CD4-positive, alpha-beta T cell treated with Interleukin-6 for 4 hours (primary cell): ENCODE measurements around the gene FCF1.
A peak's percentile ranks its signal among the peaks of the same experiment; 100 is the strongest.

Experiments used
- DNase-seq: peaks from one replicate; pipeline ENCODE4 v3.0.0-alpha.2; 2020; ENCODE audit warnings: mixed read lengths

The FCF1 gene, protein sequence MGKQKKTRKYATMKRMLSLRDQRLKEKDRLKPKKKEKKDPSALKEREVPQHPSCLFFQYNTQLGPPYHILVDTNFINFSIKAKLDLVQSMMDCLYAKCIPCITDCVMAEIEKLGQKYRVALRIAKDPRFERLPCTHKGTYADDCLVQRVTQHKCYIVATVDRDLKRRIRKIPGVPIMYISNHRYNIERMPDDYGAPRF

DNA sequence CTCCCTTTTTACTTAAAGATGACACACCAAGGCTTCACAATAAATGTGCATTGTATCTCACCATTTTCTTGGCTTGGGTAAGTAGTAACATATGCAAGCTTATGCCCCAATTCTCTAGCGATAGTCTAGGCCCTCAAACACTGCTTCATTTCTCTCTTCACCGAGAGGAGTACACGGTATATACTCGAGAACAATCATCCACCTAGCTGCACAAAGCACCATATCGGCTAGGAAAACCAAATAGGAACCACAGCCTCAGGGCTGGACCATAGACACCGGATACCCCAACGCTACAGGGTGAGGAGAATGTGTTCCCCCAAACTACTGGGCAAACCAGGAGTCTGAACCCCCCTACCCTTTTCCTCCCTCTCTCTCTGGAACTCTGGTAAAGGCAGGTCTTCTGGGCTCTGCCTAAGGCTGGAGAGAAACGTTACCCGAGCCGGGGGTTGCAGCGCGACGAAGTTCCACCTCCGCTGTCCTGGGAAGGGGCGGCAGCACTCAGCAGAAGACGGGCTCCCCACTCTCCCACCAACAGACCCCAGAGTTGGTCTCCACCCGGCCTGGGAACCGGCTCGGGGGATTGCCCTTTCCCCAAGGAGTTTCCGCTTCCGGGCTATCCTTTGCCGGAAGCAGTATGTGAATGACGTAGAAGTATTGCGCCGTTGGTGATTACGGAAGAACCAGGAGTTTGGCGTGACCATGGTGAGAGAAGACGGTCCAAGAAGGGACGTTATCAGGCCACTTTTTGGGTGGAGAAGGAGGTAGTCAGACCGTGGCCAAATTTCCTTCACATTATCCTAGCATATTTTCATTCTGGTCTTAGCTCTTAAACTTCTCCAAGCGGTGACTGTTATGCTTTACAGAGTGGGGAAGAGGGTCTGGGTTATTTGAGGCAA is at the start of gene FCF1, which contains the start of gene AREL1:
Gene FCF1 (plus strand): TSS at position 646 of the 896 bp plus-strand sequence. CDS start 54 bp downstream, at position 700.
Gene AREL1 (minus strand): TSS at position 582 of the 896 bp plus-strand sequence. CDS start 27,465 bp downstream, outside the sequence.
- DNase-seq = peak; percentile 78

DNA sequence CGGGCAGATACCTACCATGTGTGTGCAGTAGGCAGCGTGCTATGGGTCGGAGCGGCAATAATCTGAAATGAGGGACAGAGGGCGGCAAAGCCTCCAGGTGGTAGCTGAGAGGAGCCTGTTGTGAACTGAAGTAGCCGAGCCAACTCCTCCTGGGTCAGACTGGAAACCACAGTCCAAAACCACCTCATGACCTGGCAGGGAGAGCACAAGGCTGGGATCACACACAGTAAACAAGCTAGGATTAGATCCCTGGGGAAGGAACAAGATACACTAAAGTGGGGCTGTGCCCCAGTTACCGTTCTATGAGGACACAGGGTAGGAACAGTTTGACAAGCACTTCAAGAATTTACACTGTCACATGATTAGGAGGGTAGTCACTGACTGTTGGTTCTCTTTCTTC is 49.1 kb upstream of the FCF1 start:
- no peak for DNase-seq

DNA sequence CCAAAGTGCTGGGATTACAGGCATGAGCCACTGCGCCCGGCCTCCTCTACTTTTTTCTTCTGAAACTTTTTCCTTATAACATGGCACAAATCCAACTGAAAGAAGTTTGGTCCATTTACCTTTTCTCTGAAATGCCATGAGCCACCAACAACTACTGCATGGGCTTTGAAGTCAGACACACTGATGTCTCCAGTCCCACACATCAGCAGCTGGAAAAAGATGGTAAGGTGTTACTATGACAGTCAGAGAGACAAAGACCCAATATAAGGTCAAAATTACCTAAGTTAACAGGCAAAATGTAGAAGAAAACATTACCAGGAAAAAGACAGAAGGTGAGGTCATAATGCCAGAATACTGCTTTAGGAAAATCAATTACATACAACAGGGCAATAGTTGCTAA is 48.2 kb upstream of the FCF1 start:
- no peak for DNase-seq

DNA sequence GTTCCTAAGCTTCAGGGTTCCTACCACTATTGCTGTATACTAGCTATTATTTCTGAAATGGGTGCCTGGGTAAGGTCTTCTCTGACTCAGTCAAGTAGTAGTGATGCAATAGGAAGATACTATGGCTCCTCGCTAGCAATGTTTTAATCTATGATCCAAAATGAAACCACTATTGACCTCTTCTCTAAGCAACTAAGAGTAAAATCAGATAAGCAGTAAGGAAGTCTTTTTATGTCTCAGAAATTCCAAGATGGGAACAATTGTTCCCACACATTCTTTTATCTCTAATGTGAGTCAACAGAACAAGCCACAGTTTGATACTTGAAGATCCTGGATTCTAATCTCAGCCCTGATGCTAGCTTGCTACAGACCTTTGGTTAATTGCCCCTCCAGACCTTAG is 45.2 kb upstream of the FCF1 start:
- DNase-seq = no peak

DNA sequence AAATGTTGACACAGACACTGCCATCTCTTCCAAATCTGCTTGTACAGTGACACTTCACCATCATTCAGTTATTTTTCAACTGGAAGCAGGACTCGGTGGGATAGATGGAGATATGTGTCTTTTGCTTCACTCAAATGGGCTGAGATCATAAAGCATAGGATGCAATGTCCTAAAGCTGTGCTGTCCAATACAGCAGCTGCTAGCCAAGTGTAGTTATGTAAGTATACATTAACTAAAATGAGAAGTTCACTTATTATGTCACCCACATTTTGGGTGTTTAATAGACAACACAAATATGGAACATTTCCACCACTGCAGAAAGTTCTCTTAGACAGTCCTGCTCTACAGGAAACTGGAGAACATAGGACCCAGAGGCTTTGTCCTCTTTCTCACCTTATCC is 43.7 kb upstream of the FCF1 start:
- DNase-seq = no peak

DNA sequence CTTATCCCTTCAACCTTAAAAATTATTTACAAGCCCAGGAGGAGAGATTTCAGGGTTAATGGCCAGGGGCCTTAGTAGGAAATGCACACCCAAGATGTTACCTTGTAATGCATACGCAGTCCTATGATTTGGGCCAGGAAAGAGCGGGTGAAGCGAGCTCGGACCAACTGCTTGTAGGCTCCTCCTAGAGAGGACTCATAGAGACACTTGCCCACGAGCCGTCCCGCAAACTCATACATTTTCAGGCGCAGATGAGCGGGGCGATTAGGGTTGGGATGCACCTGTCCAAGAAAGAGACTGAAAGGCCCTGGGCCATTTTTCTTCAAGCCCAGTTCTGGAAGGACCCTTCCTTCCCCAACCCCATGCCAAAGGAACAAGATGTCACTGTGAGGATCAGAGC is 43.1 kb upstream of the FCF1 start:
- DNase-seq = no peak

DNA sequence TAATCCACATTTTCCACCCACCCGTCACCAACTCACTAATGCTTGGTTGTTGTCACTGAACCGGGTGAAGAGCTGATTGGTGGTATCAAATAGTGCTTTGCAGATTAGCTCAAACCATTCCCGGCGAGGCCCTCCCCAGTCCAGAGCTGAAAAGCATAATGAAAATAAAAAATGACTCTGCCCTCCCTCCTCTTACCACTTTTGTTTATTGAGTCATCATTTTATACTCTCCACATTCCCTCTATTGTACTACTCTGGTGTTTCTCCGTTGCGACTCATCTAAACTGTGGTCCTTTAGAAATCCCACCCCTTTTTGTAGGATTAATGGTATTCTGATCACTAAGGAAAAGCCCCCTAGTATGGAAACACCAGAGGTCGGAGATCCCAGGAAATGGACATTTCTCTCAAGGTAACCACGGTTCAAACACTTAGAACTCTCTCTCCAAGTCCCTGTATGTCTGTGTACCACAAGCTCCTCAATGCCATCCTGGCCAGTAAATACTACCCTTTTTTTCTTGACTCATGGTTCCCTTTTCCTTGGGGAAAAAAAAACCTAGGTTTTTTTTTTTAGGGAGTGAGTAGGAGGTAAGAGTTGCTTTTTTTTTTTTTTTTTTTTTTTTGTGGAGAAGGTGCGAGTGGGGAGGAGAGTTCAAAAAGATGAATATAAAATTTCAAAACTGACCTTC is 42.1 kb upstream of the FCF1 start:
- DNase-seq = no peak

DNA sequence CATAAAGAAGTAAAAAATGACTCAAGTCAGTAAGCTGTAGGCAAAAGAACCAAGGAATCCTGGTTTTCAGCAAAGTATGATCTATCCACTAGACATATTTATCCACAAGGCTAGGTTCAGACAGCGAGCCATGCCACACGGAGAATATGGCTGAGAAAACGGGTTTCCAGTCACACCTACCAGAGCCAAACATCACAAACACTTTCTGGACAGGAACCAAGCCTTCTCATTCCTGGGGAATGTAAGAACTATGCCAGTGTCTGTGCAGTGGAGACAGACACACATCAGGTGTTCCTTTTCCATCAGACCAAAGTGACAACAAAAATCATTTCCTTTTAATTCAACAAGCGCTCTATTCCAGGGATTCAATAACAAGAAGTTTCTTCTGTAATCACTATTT is 41.2 kb upstream of the FCF1 start:
- no peak for DNase-seq

DNA sequence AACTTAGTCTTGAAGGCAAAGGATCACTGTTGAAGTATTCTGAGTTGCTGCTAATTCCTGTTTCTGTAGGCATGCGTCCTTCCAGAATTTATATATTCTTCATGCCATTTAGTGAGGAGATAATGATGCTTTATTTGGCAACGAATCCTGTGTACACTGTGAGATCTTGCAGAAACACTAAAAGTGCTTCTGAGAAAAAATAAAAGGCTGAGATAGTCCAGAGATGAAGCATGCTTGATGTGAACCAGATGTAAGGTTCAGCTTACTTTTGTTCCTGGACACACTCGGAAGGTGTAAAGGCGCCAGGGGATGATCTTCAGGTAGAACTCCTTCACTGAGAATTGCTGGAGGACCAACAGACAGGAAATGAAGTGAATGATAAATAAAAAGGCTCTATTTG is 39.2 kb upstream of the FCF1 start:
- no peak for DNase-seq

DNA sequence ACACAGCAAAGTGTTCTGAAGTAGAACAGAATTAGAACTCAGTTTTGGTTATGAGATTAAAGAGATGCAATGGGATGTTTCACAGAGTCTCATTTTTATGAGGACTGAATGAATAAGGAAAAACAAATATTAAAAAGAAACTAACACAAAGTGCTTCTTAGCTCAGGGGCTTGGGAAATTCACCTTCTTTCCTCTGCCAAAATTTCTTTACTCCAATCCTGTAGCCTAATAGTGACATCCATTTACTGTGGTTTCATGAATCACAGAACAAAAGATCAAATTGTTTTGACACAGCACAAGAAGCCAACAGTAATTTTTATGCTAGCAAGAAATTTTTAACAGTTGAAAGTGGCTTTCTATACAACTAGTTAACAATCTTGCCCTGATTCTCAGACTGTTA is 37.7 kb upstream of the FCF1 start:
- no peak for DNase-seq

DNA sequence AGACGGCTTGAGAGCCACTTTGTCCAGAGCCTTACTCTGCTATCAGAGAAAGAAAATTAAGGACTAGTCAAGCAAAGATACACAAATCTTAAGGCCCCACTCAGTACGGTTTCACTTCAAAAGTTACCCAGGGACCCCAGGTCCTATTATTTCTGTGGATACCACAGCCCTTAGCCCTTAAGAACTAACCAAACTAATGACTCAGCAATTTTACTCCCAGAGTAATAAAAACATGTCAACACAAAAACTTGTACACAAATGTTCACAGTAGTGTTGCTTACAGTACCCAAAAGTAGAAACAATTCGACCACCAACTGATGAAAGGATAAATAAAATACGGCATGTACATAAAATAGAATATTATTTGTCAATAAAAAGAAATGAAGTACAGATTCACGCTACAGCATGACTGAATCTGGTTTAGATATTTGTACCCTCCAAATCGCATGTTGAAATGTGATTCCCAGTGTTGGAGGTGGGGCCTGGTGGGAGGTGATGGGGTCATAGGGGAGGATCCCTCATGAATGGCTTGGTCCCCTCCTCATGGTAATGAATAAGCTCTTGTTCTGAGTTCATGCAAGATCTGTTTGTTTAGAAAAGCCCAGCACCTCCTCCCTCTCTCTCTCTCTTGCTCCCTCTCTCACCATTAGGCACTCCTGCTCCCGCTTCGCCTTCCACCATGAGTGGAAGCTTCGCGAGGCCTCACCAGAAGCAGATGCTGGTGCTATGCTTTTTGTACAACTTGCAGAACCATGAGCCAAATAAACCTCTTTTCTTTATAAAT is 30.6 kb upstream of the FCF1 start:
- DNase-seq = no peak

DNA sequence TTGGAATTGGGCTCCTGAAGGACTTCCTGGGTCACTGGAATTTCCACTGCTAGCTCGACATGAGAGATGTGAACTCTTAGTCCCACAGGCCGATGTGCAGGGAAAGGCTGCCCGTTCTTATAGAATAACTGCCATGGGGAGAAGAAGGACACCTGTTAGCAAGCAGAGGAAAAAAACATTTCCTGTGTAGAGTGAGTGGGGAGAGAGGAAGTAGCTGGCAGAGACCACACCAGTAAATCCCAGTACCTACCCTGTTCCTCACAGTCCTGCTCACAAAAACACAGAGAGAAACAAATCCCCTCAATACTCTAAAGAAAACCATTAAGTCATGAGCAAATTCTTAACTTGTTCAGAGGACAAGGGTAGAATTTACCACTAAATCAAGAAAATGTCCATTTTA is 29.5 kb upstream of the FCF1 start:
- DNase-seq = no peak

DNA sequence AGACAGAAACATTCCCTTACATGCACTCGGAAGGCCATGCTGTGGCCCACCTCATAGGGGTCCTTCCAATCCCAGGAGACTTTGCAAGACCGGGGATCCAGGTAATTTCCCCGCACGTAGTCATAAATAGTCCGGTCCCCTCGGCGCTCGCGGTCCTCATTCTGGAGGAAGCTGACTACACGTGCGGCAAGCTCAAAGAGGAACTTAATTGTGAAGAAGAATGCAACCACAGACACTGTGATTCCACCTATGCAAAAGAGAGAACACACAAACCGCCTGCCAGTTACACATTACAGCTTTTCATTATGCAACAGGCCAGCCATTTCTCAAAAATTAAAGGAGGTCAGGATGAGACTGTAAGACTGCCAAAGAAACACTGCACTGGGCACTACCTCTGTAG is 28.5 kb upstream of the FCF1 start:
- DNase-seq = peak; percentile 17

DNA sequence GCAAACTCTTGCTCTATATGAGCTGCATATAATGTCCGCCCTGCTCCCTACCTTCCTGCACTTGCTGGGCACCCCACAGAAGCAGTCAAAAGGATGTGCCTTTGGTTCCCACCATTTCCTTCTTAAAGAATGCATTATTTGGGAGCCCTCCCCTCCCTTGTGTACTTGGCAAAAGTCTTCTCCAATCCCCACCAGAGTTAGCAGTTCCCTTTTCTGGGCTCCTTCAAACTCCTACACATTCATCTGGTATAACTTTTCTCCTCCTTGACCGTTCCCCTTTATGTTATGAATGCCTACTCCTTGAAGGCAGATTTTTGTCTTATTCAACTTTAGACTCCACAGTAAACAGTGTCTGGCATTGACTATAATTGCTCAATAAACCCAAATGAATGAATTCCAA is 27.9 kb upstream of the FCF1 start:
- no peak for DNase-seq

DNA sequence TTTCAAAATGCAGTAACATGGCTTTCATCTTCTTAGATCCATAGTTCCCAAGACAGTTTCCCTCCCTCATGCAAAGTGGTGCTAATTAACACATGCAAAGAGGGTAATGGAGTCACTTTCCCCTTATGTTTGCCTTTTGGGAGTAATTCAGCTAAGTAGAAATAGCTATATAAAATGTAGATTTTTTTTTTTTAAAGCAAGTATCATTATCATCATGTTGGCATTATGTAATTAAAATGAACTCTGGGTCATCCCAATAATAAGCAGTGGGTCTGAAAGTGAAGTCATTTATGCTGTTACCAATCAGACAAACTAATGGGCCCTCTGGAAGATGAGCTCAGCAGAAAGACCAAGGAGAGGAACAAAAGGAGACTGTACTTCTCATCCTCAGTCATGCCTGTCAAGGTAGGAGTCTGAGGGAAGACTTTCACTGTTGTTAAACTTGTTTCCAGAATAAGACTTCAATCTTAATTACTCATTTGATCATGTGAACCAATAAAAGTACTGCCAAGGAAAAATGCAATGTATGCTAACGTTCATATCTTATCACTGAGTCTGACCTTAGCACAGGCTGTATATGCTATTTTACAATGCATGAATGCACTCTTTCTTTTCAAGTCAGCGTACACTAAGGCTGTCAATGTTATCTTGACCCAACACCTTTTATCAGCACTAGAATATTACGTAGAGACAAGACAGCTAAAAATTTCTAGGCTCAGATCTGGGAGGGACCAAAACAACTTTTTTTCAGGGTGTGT is 26.8 kb upstream of the FCF1 start:
- no peak for DNase-seq

DNA sequence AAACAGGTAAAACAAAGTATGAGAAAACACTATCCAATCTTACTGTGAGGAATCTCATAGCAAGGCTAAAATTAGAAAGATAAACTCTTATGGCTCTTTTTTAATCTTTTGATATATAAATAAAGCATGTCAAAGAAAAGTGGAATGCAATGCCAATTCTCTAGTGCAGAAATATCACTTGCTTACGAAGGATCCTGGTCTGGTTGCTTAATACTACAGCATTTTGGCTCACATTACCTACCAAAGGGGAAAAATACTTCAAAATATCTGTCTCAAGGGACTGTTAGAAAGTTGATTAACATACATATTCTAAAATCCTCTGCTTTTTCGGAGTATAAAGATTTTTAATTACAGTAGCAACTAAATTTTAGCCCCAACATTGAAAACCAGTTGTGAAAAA is 21.5 kb upstream of the FCF1 start:
- no peak for DNase-seq

DNA sequence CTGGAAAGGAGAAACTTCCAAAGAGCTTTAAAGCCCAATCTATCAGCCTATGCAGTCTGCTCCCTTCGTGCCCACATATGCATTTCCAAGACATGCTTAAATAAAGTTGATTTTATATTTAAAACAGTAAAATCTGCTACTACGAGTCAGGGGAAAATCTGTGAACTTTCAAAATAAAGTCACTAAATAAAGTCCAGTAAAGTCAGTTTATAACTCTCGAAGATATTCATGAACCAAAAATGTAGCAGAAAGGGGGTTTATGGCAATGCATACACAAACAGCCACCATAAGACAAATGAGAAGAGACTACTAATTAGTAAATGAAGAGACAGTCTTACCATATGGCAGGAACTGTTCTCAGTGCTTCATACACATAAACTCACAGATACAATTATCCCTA is 19.8 kb upstream of the FCF1 start:
- no peak for DNase-seq

DNA sequence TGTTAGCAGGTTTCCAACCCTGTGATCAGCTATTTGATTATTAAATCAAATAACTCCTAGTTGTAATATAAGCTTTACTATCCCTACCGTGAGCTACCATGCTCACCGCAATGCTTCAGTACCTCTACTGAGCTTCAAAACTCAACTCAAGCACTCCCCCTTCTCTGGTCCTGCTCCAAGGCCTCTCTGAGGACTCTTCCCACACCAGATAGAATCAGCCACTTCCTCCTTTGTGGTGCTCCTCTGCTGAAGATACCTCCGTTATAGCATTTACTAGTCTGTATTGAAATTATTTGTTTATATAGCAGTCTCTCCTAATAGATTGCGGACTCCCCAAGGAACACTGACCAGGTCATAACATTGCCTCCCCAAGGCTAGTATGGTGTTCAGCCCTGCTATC is 17.5 kb upstream of the FCF1 start:
- no peak for DNase-seq

DNA sequence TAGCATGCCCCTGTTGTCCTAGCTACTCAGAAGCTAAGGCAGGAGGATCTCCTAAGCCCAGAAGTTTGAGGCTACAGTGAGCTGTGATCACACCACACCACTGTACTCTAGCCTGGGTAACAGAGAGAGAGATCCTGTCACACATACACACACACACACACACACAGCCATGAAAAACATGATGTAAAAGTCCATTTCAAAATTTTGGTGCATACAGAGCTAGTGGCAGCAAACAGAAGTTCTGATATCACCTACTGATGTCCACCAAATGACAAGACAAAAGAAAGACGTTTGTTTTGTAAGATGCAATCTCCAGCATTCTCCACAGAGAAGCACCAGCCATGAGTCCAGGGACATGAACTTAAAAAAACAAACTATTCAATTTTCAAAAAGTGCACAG is 15.9 kb upstream of the FCF1 start:
- DNase-seq = no peak

DNA sequence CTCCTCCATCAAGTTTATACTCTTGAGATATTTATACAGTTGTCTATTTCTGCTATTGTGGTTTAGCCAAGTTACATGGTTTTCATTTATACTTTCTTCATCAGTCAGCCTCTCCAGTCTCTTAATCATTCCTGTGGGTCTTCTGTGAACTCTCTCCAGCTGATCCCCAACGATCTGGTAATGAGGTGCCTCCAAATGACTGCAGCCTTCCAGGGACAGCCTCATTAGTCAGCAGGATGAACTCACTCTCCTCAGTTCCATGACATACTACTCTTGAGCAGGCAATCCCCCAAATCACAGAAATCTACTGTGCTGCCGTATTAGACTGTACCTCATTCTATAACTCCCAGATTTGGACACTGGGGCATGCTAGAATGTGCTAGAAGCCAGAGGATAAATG is 15.4 kb upstream of the FCF1 start:
- no peak for DNase-seq

DNA sequence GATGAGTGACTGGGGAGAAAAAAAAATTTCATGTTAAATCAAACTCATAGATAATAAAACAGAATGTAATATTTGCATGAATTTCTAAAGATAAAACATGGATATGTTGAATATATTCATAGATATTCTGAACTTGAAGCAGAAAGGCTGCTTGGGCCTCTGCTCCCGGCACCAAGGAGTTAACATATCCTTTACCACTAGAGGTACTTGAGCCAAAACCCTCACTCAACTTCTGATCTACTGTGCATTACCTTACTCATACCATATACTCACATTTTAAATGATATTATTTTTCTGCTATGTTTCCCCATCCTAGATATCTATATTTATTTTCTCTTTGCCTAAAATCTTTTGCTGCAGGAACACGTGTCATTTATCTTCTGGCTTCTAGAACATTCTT is 15.0 kb upstream of the FCF1 start:
- no peak for DNase-seq

DNA sequence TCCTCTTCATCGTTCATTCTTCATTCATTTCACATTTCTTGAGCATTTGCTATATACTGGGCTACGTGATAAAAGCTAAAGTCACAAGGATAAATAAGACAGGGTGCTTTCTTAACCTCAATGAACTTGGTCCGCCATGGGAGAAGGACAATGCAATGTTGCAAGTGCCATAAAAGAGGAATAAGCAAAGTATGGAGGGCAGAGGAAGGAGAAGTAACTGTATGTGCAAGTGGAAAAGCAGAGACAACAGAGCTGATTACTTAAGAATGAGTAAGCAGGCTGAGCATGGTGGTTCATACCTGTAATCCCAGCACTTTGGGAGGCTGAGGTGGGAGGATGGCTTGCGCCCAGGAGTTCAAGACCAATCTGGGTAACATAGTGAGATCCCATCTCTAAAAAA is 14.5 kb upstream of the FCF1 start:
- no peak for DNase-seq
